ENCODE data around the gene IRS2. TPM values are rescaled to one million over a fixed set of nuclear protein-coding genes. Genes with fewer than 3 reads are reported as not detected.

Gene IRS2
- total RNA-seq, 1 experiment from 2014 or later: 9.2 TPM

GRCh38 chr13:109751477-109751876 is 34.9 kb downstream of the IRS2 start:
- DNase-seq (ENCODE audit: low read depth, low spot score) (no peak), ATAC-seq (no peak)
- intact Hi-C loops (cut with micrococcal nuclease): no loop called here
- Histone ChIP-seq H3K4me2 (ENCODE audit: low read length) (no peak overlapping the region), H4K20me1 (ENCODE audit: insufficient read depth) (no peaks in the 10 kb centered on the region), H3K27ac (ENCODE audit: low read depth, low read length) (no peak overlapping the region), H3K4me1 (ENCODE audit: control insufficient read depth in 1 of 2, insufficient read depth in 2 of 2, low read length in 2 of 2) (no peaks in the 10 kb centered on the region), H3K4me3 (replicated peaks in 1 of 2; ENCODE audit: low read depth in 1 of 2, low read length in 2 of 2) (no peak overlapping the region), H3K36me3 (ENCODE audit: control insufficient read depth in 1 of 2, insufficient read depth in 2 of 2, low read length in 2 of 2) (no peaks in the 10 kb centered on the region; a peak in 1 of 4 replicates), H3K9me2 (ENCODE audit: insufficient read depth) (no peaks in the 10 kb centered on the region), H3K9ac (ENCODE audit: low read length) (no peak overlapping the region), H3K79me2 (ENCODE audit: insufficient read depth, low read length) (no peaks in the 10 kb centered on the region), H3K9me3 (ENCODE audit: control insufficient read depth in 1 of 2, insufficient read depth in 1 of 2, low read depth in 1 of 2, low read length in 2 of 2) (no peaks in the 10 kb centered on the region), H2AFZ (ENCODE audit: low read depth, low read length, poor library complexity, severe bottlenecking) (no peak overlapping the region), H3K27me3 (ENCODE audit: insufficient read depth, low read length) (no peaks in the 10 kb centered on the region)
- no peak for TF ChIP-seq CEBPB (IDR thresholded peaks at IDR 0.05; ENCODE audit: low read depth)
- no peak for TF ChIP-seq ZBTB33 (IDR thresholded peaks at IDR 0.05; ENCODE audit: extremely low read depth, insufficient replicate concordance, low read length)
- no peak for TF ChIP-seq SIN3A (IDR thresholded peaks at IDR 0.05; ENCODE audit: low read depth)
- no peak for TF ChIP-seq JUND (IDR thresholded peaks at IDR 0.05)
- TF ChIP-seq EZH2 (IDR thresholded peaks at IDR 0.05): no peak
- no peak for TF ChIP-seq TCF7L2 (IDR thresholded peaks at IDR 0.05; ENCODE audit: borderline replicate concordance, extremely low read depth, insufficient read depth, insufficient read length)
- no peak for TF ChIP-seq YY1 (IDR thresholded peaks at IDR 0.05; ENCODE audit: extremely low read depth, insufficient replicate concordance, low read depth, low read length)
- no peak for TF ChIP-seq SRF (IDR thresholded peaks at IDR 0.05; ENCODE audit: low read depth)
- TF ChIP-seq POLR2A (IDR thresholded peaks at IDR 0.05; ENCODE audit: borderline replicate concordance, extremely low read depth, insufficient read depth, insufficient read length): no peak
- no peak for TF ChIP-seq ZFX (IDR thresholded peaks at IDR 0.05)
- no peak for TF ChIP-seq CBX3 (IDR thresholded peaks at IDR 0.05; ENCODE audit: low read depth)
- no peak for TF ChIP-seq ELF1 (IDR thresholded peaks at IDR 0.05; ENCODE audit: borderline replicate concordance, low read depth)
- no peak for TF ChIP-seq REST (IDR thresholded peaks at IDR 0.05; ENCODE audit: low read depth)
- no peak for TF ChIP-seq MAX (IDR thresholded peaks at IDR 0.05)
- no peak for TF ChIP-seq POLR2AphosphoS5 (IDR thresholded peaks at IDR 0.05; ENCODE audit: low read depth, low read length)
- no peak for TF ChIP-seq SP1 (IDR thresholded peaks at IDR 0.05; ENCODE audit: low read depth)
- no peak for TF ChIP-seq EGR1 (IDR thresholded peaks at IDR 0.05; ENCODE audit: low read depth)
- TF ChIP-seq EZH2phosphoT487 (IDR thresholded peaks at IDR 0.05; ENCODE audit: borderline replicate concordance): no peak
- no peak for TF ChIP-seq CTCF (IDR thresholded peaks at IDR 0.05 in 2 of 3, conservative IDR thresholded peaks at IDR 0.05 in 1 of 3; ENCODE audit: borderline replicate concordance in 1 of 3, insufficient read depth in 1 of 3, low read depth in 2 of 3, low read length in 2 of 3)
- TF ChIP-seq RAD21 (IDR thresholded peaks at IDR 0.05; ENCODE audit: low read depth): no peak
- ChIA-PET CTCF (no interaction called here), RAD21 (ENCODE audit: low non-redundant PET in 1 of 2, low total read pairs in 2 of 2, uncharacterized antibody in 2 of 2, unreplicated experiment in 2 of 2) (no interaction called here), POLR2A (interaction anchor here (0.6 kb wide), 1 partner anchor 165 kb away, joined by 3 read pairs; no protein-coding TSS in a partner anchor)
- BruUV-seq (replicated peaks): no TSS peak
